HepG2 (cell line): ENCODE data around the gene KRT76. TPM values are rescaled to one million over a fixed set of nuclear protein-coding genes. Genes with fewer than 3 reads are reported as not detected.

Experiments
- ATAC-seq: fragments of 200-7000 bp; cut with Tn5 transposase; 3 replicates; pipeline ENCODE4 v1.9.1; 2020; ENCODE audit warnings: mild to moderate bottlenecking, moderate library complexity
- BruUV-seq: library from RNA; stranded (reverse); fragments of 400-500 nt; replicated peaks from 2 replicates; lab custom pipeline; 2021; lab: Mats Ljungman, UMichigan
- CTCF ChIA-PET: fragments of 300-600 bp; formaldehyde crosslinking; extraction: SDS; loops from one replicate; lab custom pipeline; 2021; ENCODE audit warnings: low total read pairs, inconsistent platforms, low intra/inter-chr PET ratio; lab: Yijun Ruan, JAX
- POLR2A ChIA-PET: fragments of 350-600 bp; sonication (Branson Sonifier 250); formaldehyde crosslinking; loops from one replicate; lab custom pipeline; 2020; ENCODE audit warnings: antibody characterized with exemption, inconsistent platforms; lab: Yijun Ruan, JAX
- DNase-seq: peaks from one replicate; pipeline ENCODE4 v3.0.0-alpha.2; 2015; ENCODE audit warnings: low spot score
- FAIRE-seq: peaks from 3 replicates; lab custom pipeline; 2011; peaks lifted over from hg19 to GRCh38; lab: Jason Lieb, UNC
- H2AFZ ChIP-seq: one replicate; pipeline ENCODE4 v1.6.1; 2011; ENCODE audit warnings: low read length, inconsistent platforms
- H3K27ac ChIP-seq: fragments of 300-600 bp; 3 replicates; pipeline ENCODE4 v1.8.0; 2011; ENCODE audit warnings: mixed run types, mild to moderate bottlenecking, mixed read lengths, low read length, inconsistent platforms; ENCODE audit not compliant: insufficient read depth; ENCODE audit errors: extremely low read length
- H3K27me3 ChIP-seq, 2 experiments: fragments of 200-600 bp in 1 of 2; 2 replicates in 1 of 2; 3 replicates in 1 of 2; pipeline versions ENCODE4 v1.6.0 to v1.8.0; 2011; ENCODE audit warnings: low read length in 2 of 2, mild to moderate bottlenecking in 2 of 2, moderate library complexity in 2 of 2, inconsistent platforms in 1 of 2; ENCODE audit not compliant: insufficient read depth in 2 of 2, control insufficient read depth in 1 of 2
- H3K36me3 ChIP-seq, 2 experiments: fragments of 200-600 bp in 1 of 2; replicated peaks in 1 of 2; 2 replicates in 1 of 2; 3 replicates in 1 of 2; pipeline versions ENCODE4 v1.5.1 to v1.8.0; 2011; ENCODE audit warnings: low read length in 2 of 2, inconsistent platforms in 1 of 2; ENCODE audit not compliant: insufficient read depth in 2 of 2, control insufficient read depth in 1 of 2
- H3K4me1 ChIP-seq: 2 replicates; pipeline ENCODE4 v1.5.1; 2012; ENCODE audit warnings: low read length, inconsistent platforms; ENCODE audit not compliant: insufficient read depth
- H3K4me2 ChIP-seq: 2 replicates; pipeline ENCODE4 v1.6.0; 2011; ENCODE audit warnings: low read depth, low read length, inconsistent platforms
- H3K4me3 ChIP-seq, 3 experiments: fragments of 200-600 bp in 1 of 3; sonication (generic), shearing (Covaris generic) in 1 of 3; replicated peaks in 1 of 3; 2 replicates each; pipeline ENCODE4 v1.5.1; 2011 to 2016; ENCODE audit warnings: low read length in 3 of 3, inconsistent platforms in 2 of 3, low read depth in 2 of 3, mild to moderate bottlenecking in 2 of 3, control low read depth in 1 of 3, mixed read lengths in 1 of 3; ENCODE audit not compliant: insufficient read depth in 1 of 3
- H3K79me2 ChIP-seq: one replicate; pipeline ENCODE4 v1.6.1; 2011; ENCODE audit warnings: low read length, inconsistent platforms; ENCODE audit not compliant: insufficient read depth
- H3K9ac ChIP-seq: 2 replicates; pipeline ENCODE4 v1.6.0; 2011; ENCODE audit warnings: mild to moderate bottlenecking, low read depth, low read length, inconsistent platforms; ENCODE audit not compliant: insufficient read depth
- H3K9me3 ChIP-seq: 2 replicates; pipeline ENCODE4 v1.5.1; 2012; ENCODE audit warnings: mild to moderate bottlenecking, low read length
- H4K20me1 ChIP-seq: 2 replicates; pipeline ENCODE4 v1.6.0; 2011; ENCODE audit warnings: inconsistent platforms, mild to moderate bottlenecking, low read length, moderate library complexity; ENCODE audit not compliant: insufficient read depth
- EED ChIP-seq: sonication (generic); formaldehyde crosslinking; IDR thresholded peaks from 2 replicates; pipeline ENCODE4 v1.5.0; 2020; ENCODE audit warnings: mild to moderate bottlenecking, missing genetic modification reagents
- FOXA3 ChIP-seq: IDR thresholded peaks from 2 replicates; pipeline ENCODE4 v1.6.1; 2016; ENCODE audit warnings: missing genetic modification reagents, missing compliant biosample characterization
- FOXC1 ChIP-seq: sonication (generic); formaldehyde crosslinking; IDR thresholded peaks from 2 replicates; pipeline ENCODE4 v1.8.0; 2022; ENCODE audit warnings: mild to moderate bottlenecking, missing genetic modification reagents, borderline replicate concordance
- HDAC2 ChIP-seq: sonication (generic); formaldehyde crosslinking; IDR thresholded peaks from 2 replicates; pipeline ENCODE4 v1.4.0; 2020; ENCODE audit warnings: missing genetic modification reagents
- KDM5A ChIP-seq: fragments of 200-600 bp; sonication (generic); IDR thresholded peaks from 2 replicates; pipeline ENCODE4 v1.7.0; 2018; ENCODE audit warnings: antibody characterized with exemption, mild to moderate bottlenecking, low read length, borderline replicate concordance
- MAFG ChIP-seq: sonication (generic); formaldehyde crosslinking; IDR thresholded peaks from 2 replicates; pipeline ENCODE4 v1.5.1; 2020; ENCODE audit warnings: mild to moderate bottlenecking, missing genetic modification reagents
- PAX8 ChIP-seq: sonication (generic); formaldehyde crosslinking; IDR thresholded peaks from 2 replicates; pipeline ENCODE4 v1.8.0; 2022; ENCODE audit warnings: mild to moderate bottlenecking, missing genetic modification reagents, borderline replicate concordance
- PCBP2 ChIP-seq: fragments of 200-400 bp; formaldehyde crosslinking; optimal IDR thresholded peaks from 2 replicates; pipeline ENCODE3; 2018; ENCODE audit warnings: low read length, low read depth; ENCODE audit not compliant: poor library complexity, severe bottlenecking
- PITX1 ChIP-seq: sonication (generic); formaldehyde crosslinking; IDR thresholded peaks from 2 replicates; pipeline ENCODE4 v1.5.1; 2020; ENCODE audit warnings: mild to moderate bottlenecking, missing genetic modification reagents
- REL ChIP-seq: sonication (generic); formaldehyde crosslinking; conservative IDR thresholded peaks from 2 replicates; pipeline ENCODE4 v1.8.0; 2022; ENCODE audit warnings: mild to moderate bottlenecking, missing genetic modification reagents, moderate library complexity
- SNAPC2 ChIP-seq: sonication (generic); formaldehyde crosslinking; IDR thresholded peaks from 2 replicates; pipeline ENCODE4 v1.8.1; 2022; ENCODE audit warnings: mild to moderate bottlenecking, missing genetic modification reagents
- THYN1 ChIP-seq: sonication (generic); formaldehyde crosslinking; IDR thresholded peaks from 2 replicates; pipeline ENCODE4 v1.8.1; 2023; ENCODE audit warnings: low read depth, mild to moderate bottlenecking, moderate library complexity, missing genetic modification reagents, borderline replicate concordance
- TP53 ChIP-seq: sonication (generic); formaldehyde crosslinking; conservative IDR thresholded peaks from 2 replicates; pipeline ENCODE4 v1.4.0; 2020; ENCODE audit warnings: missing genetic modification reagents
- ZNF577 ChIP-seq: sonication (generic); formaldehyde crosslinking; IDR thresholded peaks from 2 replicates; pipeline ENCODE4 v1.4.0; 2020; ENCODE audit warnings: mild to moderate bottlenecking, low read depth, missing genetic modification reagents, borderline replicate concordance
- WGBS: methylation state at CpG from one replicate; pipeline ENCODE4 v1.1.6; 2017; ENCODE audit warnings: low lambda C conversion rate; 5-methylcytosine and 5-hydroxymethylcytosine counted together
- in situ Hi-C: cut with HindIII; loops from 2 replicates; pipeline ENCODE4 v1.10.0; 2017; ENCODE audit warnings: low pct_unique_long_range_greater_than_20kb; ENCODE audit not compliant: extremely low pct_ligation_motif_present
- intact Hi-C: fragments of 100-400 bp; cut with micrococcal nuclease; formaldehyde crosslinking; loops from one replicate; pipeline ENCODE4 v1.10.0; 2022; ENCODE audit not compliant: unreplicated experiment
- polyA plus RNA-seq, 8 experiments: library from polyadenylated mRNA; depleted of rRNA in 3 of 8; stranded (reverse) in 7 of 8; unstranded in 1 of 8; fragments of >200 nt; fragmentation: Illumina TruSeq in 4 of 8; extraction: Trizol in 4 of 8; gene quantifications; 2 replicates each; pipeline versions ENCODE4 v1.2.1 to v1.2.3, GENCODE V29; 2011 to 2016; ENCODE audit warnings: low read depth in 4 of 8, missing spikeins in 1 of 8, mixed read lengths in 1 of 8; ENCODE audit not compliant: insufficient read depth in 1 of 8
- total RNA-seq, 5 experiments: library from RNA; depleted of rRNA; stranded (reverse); fragments of >200 nt; fragmentation: Illumina TruSeq; extraction: Trizol; gene quantifications; 2 replicates each; pipeline ENCODE4 v1.2.3, GENCODE V29; 2016; ENCODE audit warnings: low read depth in 1 of 5
- TF ChIP-seq, protein P1 (sequence below): sonication (generic); formaldehyde crosslinking; IDR thresholded peaks from 2 replicates; pipeline ENCODE4 v1.4.0; 2020; ENCODE audit warnings: low read depth, mild to moderate bottlenecking, missing genetic modification reagents
- TF ChIP-seq, protein P2 (sequence below): sonication (generic); formaldehyde crosslinking; IDR thresholded peaks from 2 replicates; pipeline ENCODE4 v1.4.0; 2020; ENCODE audit warnings: missing genetic modification reagents
- TF ChIP-seq, protein P3 (sequence below): sonication (generic); formaldehyde crosslinking; IDR thresholded peaks from 2 replicates; pipeline ENCODE4 v1.8.1; 2023; ENCODE audit warnings: mild to moderate bottlenecking, missing genetic modification reagents, borderline replicate concordance
- TF ChIP-seq, protein P4 (sequence below): sonication (generic); formaldehyde crosslinking; IDR thresholded peaks from 2 replicates; pipeline ENCODE4 v1.4.0; 2020; ENCODE audit warnings: missing genetic modification reagents, borderline replicate concordance

The KRT76 gene
- total and polyA plus RNA-seq, 2 of the 13 experiments (the other 11 are each of a cell fraction or from before 2014, with no cell fraction given) = not detected

DNA sequence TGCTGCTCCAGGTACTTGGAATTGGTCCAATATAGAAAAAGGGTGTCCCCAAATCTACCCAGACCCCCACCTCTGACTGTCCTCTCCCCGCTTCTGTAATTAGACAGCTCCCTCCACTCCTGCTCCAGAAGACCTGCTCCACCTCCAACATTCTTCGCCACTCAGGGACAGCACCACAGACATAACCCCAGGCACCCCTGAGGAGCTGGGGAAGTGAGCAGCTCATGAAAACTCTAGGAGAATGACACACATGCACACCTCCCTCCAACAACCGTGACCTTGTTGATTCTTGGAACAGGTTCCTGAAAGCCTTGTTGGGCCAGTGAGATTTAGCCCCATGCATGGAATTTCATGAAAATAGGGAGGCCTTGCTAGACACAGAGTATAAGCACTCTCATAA is 28.6 kb upstream of the KRT76 start (continued):
- no peak for TF ChIP-seq FOXA3 (CRISPR knock-in tag)

DNA sequence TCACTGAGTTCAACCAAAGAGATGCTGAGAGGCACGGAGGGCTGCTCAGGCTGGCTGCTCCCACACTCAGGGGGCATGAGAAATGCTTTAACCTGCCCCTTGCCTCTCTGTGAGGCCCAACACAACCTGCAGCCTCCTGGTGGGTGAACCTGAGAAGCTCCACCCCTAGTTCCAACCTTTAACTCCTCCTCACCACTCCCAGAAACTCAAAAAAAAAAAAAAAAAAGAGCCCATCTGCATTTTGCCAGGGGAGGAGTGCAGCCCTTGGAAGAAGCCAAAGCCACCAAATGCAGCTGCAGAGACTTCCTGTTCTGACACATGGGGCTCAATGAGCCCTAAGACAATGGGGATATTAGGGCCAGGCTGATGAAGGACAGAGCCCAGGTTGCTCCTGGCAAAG is 27.9 kb upstream of the KRT76 start:
- no peaks in the 10 kb centered on the region for H4K20me1 ChIP-seq
- no peaks in the 10 kb centered on the region for H3K4me1 ChIP-seq
- no peak for FAIRE-seq
- no peak overlapping the region for H3K4me2 ChIP-seq
- H3K4me3 ChIP-seq = no peak overlapping the region
- WGBS = 0% methylated on average over 1 of the region's 1 CpG
- H3K9ac ChIP-seq = no peak overlapping the region
- no peak for DNase-seq
- no TSS peak for BruUV-seq
- in situ Hi-C loops (no loop called here), intact Hi-C loops (no loop called here)
- no peaks in the 10 kb centered on the region for H3K36me3 ChIP-seq
- no peak overlapping the region for H2AFZ ChIP-seq
- H3K27me3 ChIP-seq = peaks cover 1 to 18% of the 10 kb centered on the region in 2 experiments; a peak in 4 of 5 replicates
- no peaks in the 10 kb centered on the region for H3K9me3 ChIP-seq
- ChIA-PET CTCF (no interaction called here), POLR2A (no interaction called here)
- H3K79me2 ChIP-seq = no peaks in the 10 kb centered on the region
- no peak for ATAC-seq
- H3K27ac ChIP-seq = no peak overlapping the region
- no peak for TF ChIP-seq HDAC2 (CRISPR knock-in tag)
- TF ChIP-seq, protein P1, sequence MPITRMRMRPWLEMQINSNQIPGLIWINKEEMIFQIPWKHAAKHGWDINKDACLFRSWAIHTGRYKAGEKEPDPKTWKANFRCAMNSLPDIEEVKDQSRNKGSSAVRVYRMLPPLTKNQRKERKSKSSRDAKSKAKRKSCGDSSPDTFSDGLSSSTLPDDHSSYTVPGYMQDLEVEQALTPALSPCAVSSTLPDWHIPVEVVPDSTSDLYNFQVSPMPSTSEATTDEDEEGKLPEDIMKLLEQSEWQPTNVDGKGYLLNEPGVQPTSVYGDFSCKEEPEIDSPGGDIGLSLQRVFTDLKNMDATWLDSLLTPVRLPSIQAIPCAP (CRISPR knock-in tag) = no peak
- TF ChIP-seq MAFG (CRISPR knock-in tag) = no peak
- TF ChIP-seq THYN1 (CRISPR knock-in tag) = no peak
- TF ChIP-seq EED = no peak
- no peak for TF ChIP-seq PITX1 (CRISPR knock-in tag)
- TF ChIP-seq, protein P2, sequence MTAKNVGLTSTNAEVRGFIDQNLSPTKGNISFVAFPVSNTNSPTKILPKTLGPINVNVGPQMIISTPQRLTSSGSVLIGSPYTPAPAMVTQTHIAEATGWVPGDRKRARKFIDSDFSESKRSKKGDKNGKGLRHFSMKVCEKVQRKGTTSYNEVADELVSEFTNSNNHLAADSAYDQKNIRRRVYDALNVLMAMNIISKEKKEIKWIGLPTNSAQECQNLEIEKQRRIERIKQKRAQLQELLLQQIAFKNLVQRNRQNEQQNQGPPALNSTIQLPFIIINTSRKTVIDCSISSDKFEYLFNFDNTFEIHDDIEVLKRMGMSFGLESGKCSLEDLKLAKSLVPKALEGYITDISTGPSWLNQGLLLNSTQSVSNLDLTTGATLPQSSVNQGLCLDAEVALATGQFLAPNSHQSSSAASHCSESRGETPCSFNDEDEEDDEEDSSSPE (CRISPR knock-in tag) = no peak
- no peak for TF ChIP-seq TP53 (CRISPR knock-in tag)
- TF ChIP-seq ZNF577 (CRISPR knock-in tag) = no peak
- no peak for TF ChIP-seq PCBP2
- TF ChIP-seq FOXC1 (CRISPR knock-in tag) = no peak
- TF ChIP-seq, protein P3, sequence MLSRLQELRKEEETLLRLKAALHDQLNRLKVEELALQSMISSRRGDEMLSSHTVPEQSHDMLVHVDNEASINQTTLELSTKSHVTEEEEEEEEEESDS (CRISPR knock-in tag) = no peak
- no peak for TF ChIP-seq PAX8 (CRISPR knock-in tag)
- TF ChIP-seq KDM5A = no peak
- no peak for TF ChIP-seq REL (CRISPR knock-in tag)
- TF ChIP-seq, protein P4, sequence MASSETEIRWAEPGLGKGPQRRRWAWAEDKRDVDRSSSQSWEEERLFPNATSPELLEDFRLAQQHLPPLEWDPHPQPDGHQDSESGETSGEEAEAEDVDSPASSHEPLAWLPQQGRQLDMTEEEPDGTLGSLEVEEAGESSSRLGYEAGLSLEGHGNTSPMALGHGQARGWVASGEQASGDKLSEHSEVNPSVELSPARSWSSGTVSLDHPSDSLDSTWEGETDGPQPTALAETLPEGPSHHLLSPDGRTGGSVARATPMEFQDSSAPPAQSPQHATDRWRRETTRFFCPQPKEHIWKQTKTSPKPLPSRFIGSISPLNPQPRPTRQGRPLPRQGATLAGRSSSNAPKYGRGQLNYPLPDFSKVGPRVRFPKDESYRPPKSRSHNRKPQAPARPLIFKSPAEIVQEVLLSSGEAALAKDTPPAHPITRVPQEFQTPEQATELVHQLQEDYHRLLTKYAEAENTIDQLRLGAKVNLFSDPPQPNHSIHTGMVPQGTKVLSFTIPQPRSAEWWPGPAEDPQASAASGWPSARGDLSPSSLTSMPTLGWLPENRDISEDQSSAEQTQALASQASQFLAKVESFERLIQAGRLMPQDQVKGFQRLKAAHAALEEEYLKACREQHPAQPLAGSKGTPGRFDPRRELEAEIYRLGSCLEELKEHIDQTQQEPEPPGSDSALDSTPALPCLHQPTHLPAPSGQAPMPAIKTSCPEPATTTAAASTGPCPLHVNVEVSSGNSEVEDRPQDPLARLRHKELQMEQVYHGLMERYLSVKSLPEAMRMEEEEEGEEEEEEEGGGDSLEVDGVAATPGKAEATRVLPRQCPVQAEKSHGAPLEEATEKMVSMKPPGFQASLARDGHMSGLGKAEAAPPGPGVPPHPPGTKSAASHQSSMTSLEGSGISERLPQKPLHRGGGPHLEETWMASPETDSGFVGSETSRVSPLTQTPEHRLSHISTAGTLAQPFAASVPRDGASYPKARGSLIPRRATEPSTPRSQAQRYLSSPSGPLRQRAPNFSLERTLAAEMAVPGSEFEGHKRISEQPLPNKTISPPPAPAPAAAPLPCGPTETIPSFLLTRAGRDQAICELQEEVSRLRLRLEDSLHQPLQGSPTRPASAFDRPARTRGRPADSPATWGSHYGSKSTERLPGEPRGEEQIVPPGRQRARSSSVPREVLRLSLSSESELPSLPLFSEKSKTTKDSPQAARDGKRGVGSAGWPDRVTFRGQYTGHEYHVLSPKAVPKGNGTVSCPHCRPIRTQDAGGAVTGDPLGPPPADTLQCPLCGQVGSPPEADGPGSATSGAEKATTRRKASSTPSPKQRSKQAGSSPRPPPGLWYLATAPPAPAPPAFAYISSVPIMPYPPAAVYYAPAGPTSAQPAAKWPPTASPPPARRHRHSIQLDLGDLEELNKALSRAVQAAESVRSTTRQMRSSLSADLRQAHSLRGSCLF (CRISPR knock-in tag) = no peak
- TF ChIP-seq SNAPC2 = no peak
